GF-D8 (cell line): Measurements from ENCODE around the gene CHAT.

Experiments
- DNase-seq: peaks from one replicate; lab custom pipeline; 2025; lab: John Stamatoyannopoulos, UW

The CHAT gene

GRCh38 chr10:49688920-49689319, 75.1 kb downstream of the CHAT start:
- DNase-seq = no peak

- no peak for DNase-seq
Observed at GRCh38 chr10:49689882-49690510, 76.2 kb downstream of the CHAT start.

- DNase-seq = no peak
Observed at GRCh38 chr10:49690698-49691356, 77.0 kb downstream of the CHAT start.

- DNase-seq = no peak
Observed at GRCh38 chr10:49691588-49691987, 77.8 kb downstream of the CHAT start.

- no peak for DNase-seq
Observed at GRCh38 chr10:49694466-49694865, 80.6 kb downstream of the CHAT start.

GRCh38 chr10:49696311-49696710, 82.5 kb downstream of the CHAT start:
- DNase-seq = no peak

- DNase-seq = no peak
Observed at GRCh38 chr10:49698679-49699078, 84.8 kb downstream of the CHAT start.

- DNase-seq = no peak
Observed at GRCh38 chr10:49700211-49700610, 86.4 kb downstream of the CHAT start.

- no peak for DNase-seq
Observed at GRCh38 chr10:49700997-49701396, 87.2 kb downstream of the CHAT start.

- no peak for DNase-seq
Observed at GRCh38 chr10:49707585-49707984, 93.7 kb downstream of the CHAT start.

- no peak for DNase-seq
Observed at GRCh38 chr10:49709934-49710333, 96.1 kb downstream of the CHAT start.

GRCh38 chr10:49710966-49711365, 97.1 kb downstream of the CHAT start:
- no peak for DNase-seq

- DNase-seq = no peak
Observed at GRCh38 chr10:49711481-49711880, 97.6 kb downstream of the CHAT start.

GRCh38 chr10:49713266-49713665, 99.4 kb downstream of the CHAT start:
- no peak for DNase-seq
